Stimulated activated CD4-positive, alpha-beta T cell treated with anti-CD3 and anti-CD28 coated beads, Interleukin-2, amount 100 ng/mL, for 4 hours (primary cell): ENCODE data around the gene TTC31.

Source experiments
- DNase-seq: peaks from one replicate; pipeline ENCODE4 v3.0.0-alpha.2; 2020; ENCODE audit warnings: low read depth

TTC31 gene

DNA sequence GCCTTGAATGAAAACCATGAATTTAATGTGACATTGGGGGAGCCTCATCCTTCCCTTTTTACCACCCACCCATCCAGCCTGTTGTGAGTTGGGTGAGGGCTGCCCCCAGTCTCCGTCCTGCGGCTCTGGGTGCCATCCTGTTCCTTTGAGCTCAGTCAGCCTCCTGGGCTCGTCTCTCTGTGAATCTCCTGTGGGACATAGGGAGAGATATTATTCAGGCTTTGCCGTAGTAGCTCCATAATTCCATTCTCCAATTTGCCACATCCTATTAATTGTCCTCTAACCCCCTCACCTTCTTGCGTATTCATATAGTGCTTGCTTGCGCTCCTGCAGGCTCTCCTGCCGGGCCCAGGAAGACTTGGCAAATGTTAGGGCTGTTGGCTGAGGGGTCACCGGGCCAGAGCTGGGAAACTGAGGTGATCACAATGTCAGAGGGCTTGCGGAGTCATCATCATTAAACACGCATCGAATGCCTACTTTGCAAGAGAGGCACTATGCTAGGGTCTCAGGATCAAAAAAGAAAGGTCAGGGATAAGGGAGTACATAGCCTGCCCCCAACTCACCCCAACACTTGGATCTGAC, 43.9 kb downstream of the TTC31 start:
- no peak for DNase-seq

DNA sequence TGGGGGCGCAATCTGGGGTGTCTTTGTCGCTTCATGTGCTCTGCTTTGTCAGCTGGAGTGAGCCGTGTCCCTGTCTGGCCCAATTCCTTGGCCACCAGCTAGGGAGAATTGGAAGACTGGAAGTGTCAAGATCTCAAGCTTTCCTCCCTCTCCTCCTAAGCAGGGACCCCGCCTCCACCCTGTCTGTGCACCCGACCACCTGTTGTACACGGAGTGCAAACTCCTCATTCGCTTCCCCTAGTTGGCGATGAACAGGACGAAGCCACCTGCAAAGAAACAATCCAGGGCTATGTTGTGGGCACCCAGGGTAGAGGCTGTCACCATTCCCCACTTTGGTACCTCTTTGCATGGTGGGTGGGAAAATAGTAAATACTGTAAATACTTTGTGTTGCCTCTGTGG, 44.9 kb downstream of the TTC31 start:
- no peak for DNase-seq

DNA sequence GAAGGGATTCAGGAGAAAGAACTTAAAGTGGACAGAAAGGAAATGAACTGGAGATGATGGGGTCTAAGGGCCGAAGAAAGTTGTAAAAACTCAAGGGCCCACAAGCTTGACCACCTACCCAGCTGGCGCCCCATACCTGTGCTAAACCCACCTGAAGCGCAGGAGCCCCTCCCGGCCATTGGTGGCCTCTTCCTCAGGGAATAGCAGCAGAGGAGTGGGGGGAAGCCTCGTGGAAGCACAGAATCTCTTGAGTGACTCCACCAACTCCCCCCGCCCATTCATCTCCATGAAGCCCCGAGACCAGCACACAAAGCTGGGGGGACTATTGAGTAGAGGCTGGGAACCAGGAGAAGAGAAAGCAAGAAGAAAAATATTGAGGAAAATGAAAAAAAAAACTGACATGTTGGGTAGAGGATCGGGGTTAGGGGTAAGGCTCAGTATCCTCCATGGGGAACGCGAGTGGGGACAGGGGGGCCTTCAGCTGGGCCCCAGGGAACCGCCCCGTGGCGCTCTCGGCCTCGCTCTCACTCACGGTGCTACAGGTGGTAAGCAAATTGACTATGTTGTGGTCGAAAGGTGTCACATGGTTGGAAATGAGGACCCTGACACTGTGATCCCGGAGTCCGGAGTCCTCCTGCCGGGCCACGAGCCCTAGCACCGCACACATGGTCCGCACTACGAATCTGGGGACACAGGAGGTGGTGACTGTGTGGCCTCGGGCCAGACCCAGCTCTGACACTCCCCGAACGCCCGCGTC, 45.9 kb downstream of the TTC31 start:
- no peak for DNase-seq

DNA sequence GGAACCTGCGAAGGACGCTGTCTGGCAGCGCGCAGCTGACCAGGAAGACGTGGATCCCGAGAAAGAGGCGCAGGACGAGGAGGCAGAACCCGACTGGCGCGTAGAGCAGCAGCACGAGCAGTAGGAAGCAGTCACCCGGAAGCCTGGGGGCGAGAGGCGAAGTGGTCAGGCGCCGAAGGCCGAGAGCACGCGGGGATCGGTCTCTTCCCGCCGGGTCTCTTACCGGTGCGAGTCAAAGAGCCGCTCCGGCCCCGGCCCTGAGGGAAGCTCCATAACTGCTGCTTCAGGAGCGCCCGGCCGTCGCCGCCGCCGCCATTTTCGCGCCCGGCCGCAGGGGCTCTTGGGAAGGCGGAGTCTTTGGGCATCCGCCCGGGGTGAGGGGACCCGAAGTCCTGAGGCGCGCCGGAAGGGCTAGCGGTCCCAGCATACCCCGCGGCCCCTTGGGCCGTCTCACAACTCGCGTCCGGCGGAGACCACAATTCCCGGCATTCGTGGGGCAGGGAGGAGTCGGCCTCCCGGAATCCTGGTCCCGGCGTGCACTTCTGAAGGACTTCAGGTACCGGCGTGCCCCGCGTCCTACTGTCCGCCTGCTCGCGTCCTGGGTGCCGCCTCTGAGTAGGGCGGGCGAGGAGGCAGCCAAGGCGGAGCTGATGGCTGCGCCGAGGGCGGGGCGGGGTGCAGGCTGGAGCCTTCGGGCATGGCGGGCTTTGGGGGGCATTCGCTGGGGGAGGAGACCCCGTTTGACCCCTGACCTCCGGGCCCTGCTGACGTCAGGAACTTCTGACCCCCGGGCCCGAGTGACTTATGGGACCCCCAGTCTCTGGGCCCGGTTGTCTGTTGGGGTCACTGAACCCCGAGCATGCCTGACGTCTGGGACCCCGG, 46.7 kb downstream of the TTC31 start, which contains the start of the genes AUP1 and HTRA2:
Gene AUP1, minus strand, starts transcription at position 350 of the 882 bp plus-strand sequence. Its CDS starts 77 bp downstream, at position 273.
Gene HTRA2, plus strand, starts transcription at position 577 of the 882 bp plus-strand sequence. Its CDS starts 74 bp downstream, at position 651.
- DNase-seq, result peak; percentile 79

DNA sequence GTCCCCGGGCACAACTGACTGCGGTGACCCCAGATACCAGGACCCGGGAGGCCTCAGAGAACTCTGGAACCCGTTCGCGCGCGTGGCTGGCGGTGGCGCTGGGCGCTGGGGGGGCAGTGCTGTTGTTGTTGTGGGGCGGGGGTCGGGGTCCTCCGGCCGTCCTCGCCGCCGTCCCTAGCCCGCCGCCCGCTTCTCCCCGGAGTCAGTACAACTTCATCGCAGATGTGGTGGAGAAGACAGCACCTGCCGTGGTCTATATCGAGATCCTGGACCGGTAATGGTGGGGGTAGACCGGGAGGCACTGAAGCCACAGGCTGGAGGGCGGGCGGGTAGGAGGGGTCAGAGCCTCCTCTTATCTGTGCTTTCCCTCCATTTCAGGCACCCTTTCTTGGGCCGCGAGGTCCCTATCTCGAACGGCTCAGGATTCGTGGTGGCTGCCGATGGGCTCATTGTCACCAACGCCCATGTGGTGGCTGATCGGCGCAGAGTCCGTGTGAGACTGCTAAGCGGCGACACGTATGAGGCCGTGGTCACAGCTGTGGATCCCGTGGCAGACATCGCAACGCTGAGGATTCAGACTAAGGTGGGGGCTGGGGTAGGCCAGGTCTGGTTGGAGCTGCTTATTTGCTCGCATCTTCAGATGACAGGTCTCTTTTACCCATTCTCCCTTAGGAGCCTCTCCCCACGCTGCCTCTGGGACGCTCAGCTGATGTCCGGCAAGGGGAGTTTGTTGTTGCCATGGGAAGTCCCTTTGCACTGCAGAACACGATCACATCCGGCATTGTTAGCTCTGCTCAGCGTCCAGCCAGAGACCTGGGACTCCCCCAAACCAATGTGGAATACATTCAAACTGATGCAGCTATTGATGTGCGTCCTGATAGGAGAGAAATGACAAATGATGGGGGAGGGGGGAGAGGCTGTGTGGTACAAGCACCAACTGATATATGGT, 47.6 kb downstream of the TTC31 start:
- DNase-seq, result no peak

DNA sequence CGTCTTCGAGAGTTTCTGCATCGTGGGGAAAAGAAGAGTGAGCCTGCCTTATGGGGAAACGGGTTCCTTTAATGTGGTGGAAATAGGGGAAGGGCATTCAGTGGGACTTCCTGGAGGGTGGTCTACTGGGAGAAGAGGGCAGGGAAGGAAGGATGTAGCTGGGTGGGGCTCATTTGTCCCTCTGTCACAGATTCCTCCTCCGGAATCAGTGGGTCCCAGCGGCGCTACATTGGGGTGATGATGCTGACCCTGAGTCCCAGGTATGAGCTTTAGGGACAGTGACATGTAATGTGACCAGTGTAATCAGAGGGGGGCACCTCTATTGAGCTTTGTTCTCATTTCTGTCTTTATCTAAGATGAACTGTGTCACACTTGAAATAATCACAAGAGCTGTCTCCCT, 48.8 kb downstream of the TTC31 start:
- DNase-seq, result no peak

DNA sequence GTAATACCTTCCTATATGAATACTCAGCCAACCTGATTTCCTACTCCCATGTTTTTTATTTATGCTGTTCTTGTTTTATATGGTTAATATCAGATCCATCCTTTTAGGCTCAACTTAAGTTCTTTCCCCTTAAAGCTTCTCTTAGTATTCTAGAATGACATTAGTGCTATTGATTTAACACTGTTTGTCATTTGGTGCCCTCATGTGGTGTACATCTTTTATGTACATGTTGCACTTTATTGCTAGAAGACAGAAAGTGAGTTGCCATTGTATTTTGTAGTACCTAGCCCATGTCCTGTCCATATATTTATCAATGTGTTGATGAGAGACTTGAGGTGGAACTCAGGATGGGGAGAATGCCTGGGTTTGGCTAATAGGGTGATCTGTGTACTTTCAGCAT, 49.3 kb downstream of the TTC31 start:
- DNase-seq, result no peak

DNA sequence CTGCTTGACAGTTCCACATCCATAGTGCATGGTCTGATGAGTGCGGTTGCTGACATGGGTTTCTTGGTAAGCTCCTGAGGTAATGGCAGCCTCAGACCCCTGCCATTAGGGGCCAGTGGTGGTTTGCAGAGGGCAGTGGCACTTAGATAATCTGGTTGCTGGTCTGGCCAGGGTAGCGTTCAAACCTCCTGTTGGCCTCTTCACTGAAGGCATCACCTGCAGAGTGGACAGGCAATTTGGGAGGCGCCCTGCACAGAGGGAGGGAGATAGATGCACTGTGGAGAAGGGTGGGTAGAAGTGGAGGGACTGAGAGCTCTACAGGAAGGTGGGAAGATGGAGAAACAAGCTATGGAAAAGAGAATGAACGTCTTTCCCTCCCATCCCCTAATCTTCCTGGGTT, 50.6 kb downstream of the TTC31 start:
- no peak for DNase-seq

DNA sequence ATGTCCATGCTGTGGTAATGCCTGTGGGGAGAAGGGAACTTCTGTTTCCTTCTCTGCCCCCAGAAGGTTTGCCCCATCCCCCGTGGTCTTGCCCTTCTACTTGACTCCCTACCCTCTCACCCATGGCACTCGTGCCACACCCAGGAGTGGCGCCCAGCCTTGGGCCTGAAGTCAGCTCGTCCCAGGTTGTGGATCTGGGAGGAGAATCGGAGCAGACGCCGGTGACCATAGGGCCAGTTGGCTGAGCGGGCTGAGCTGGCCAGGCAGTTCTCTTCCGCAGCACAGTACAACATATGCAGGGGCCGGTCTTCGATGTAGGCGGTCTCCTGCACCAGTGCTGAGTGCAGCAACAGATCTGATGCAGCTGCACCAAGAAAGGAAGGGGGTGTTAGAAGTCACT, 51.5 kb downstream of the TTC31 start:
- DNase-seq, result no peak

DNA sequence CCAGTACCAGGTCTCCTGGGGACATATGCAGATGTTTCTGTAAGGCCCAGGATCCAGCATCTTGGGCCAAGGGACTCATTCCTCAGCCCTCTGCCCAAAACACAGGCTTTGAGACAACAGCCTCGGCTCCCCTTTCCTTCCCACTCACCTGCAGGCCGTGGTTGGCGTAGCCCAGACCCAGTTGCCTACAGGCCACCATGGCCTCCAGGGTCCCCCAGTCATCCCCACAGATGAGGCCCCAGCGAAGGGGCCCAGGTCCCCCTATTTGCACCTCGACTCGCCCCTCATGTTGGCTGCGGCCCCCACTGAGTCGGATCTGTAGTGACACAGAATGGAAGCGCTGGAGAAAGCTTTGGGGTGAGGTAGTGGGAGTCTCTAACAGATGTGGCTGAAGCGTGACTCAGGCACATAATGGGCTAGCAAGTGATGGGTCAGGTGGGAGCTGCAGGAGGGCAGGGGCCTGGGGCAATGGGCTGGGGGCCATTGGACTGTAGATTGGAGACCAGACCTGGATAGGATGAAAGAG, 52.6 kb downstream of the TTC31 start:
- no peak for DNase-seq

DNA sequence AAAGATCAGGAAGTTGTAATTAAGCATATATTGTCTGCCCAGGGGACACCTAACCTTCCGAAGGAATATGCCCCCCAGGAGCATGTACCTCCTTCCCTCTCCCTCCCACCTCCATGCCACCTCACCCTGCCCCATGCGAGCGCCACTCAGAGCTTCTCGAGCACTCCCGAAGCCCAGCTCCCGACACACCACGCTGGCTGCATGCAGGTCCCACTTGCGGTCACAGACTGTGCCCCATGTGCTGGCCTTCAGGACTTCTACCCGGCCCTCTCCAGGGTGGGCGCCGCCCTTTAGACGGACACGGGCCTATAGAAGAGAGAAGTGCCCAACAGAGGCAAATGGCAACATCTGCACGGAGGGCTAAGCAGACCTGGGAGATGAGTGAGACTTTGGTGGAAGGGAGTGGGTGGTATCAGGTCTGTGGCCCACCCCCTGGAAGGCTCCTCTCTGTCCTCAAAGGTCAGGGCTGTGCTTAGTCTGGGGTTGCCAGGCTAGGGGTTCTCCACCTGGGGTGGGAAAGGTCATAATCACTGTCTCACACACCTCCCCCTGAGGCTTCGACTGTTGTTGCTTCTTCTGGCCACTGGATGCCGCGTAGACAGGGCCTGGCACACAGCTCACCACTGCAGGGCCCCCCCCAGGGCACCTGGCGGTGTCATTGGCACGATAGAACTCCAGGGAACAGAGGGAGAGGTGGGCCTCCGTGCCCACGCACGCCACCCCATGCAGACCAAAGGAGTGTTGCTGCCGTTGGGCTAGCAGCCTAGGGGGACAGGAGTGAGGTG, 53.5 kb downstream of the TTC31 start:
- DNase-seq, result no peak

DNA sequence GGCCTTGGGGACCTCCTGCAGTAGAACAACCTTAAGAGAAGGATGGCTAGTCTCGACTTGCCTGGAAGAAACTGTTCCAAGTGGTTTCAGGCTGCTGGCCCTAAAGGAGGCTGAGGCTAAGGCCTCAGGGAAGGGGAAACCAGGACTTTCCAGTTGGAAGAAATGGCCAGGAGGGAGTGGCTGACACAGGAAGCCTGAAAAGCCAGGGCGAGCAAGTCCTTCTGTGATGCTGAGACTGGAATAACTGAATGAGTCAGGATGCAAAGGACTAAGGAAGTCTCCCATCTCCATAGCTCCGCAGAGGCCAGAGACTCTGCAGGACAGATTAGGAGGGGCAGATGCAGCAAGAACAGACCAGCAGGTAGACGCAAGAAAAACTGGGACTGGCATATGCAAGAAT, 54.3 kb downstream of the TTC31 start:
- DNase-seq, result no peak

DNA sequence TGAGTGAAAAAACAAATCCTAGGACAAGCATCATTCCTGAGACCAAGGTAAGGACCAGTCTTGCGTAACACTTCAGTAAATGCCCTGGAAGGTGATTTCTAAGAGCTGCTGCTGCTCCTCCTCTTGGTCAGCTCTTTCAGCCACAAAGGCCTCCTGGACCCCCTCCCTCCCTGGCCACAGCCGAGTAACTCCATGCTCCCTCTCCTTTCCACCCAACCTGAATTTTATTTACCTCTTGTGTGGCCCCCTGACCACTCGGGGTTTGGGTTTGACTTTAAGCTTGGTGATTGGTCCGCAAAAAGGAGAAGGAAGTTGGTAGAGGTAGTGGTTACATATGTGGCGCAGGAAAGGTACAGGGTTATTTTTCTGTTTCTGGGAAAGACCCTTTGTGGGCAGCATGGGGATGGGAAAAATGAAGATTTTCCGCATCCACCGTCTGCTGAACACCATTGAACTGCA, 56.0 kb downstream of the TTC31 start:
- no peak for DNase-seq

DNA sequence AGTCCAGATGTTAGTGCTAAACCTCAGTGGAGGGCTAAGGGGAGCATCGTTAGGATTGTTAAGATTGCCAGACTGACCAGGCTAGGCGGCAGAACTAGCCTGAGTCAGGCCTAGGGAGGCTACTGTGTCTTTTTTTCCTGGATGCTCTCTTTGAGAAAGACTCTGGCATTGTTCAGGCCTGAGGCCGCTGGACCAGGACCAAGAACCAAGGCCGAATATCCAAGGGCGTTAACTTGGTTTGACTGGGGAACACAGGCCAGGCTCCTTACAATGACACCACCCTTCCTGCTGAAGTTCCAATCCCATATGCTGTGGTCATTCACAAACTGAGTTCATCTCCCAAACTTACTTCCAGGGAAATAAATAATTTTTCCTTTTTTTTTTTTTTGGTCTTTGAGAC, 57.4 kb downstream of the TTC31 start:
- DNase-seq, result no peak

DNA sequence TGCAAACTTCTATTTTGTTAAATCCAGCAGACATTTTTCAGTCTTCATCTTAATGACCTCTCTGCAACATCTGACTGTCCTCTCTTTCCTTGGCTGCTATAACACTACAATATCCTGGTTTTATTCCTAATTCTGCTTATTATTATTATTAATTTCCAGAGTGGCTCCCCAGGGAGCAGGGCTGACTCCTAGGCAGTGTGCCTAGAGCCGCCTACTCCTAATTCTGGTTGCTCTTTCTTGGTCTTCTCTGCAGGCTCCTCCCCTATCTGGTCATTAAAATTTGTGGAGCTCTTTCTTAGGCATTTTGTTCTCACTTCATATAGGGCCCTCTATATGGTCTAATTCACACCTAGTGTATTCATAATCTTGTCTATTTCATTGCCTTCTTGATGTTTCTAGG, 60.1 kb downstream of the TTC31 start:
- DNase-seq, result no peak
